ENCODE results near the gene PRRT3. TPM values are rescaled to one million over a fixed set of nuclear protein-coding genes. Genes with fewer than 3 reads are reported as not detected.

The PRRT3 gene
- total and polyA plus RNA-seq, 2 of the 13 experiments (the other 11 are each of a cell fraction or from before 2014, with no cell fraction given): 0.22 to 0.44 TPM

GRCh38 chr3:9933561-9934234, 18.5 kb downstream of the PRRT3 start, which contains the start of gene CRELD1 (continued):
- TF ChIP-seq KIAA2018 (CRISPR knock-in tag; IDR thresholded peaks at IDR 0.05; ENCODE audit: borderline replicate concordance): no peak
- TF ChIP-seq ZFY (CRISPR knock-in tag; IDR thresholded peaks at IDR 0.05): peak; percentile 64
- TF ChIP-seq AGO1 (IDR thresholded peaks at IDR 0.05; ENCODE audit: low read depth, low read length, poor library complexity, severe bottlenecking): peak; percentile 58
- peak; percentile 88; the same call in 1 of the 2 replicates for TF ChIP-seq ZNF232 (CRISPR knock-in tag; IDR thresholded peaks at IDR 0.05; ENCODE audit: borderline replicate concordance)
- TF ChIP-seq ATRX (CRISPR knock-in tag; IDR thresholded peaks at IDR 0.05; ENCODE audit: borderline replicate concordance): no peak
- no peak for TF ChIP-seq ZBTB25 (CRISPR knock-in tag; IDR thresholded peaks at IDR 0.05)
- 0 out of 2 replicates have a peak, but pooled peaks have one; percentile 61 for TF ChIP-seq CAMTA2 (CRISPR knock-in tag; IDR thresholded peaks at IDR 0.05; ENCODE audit: borderline replicate concordance)
- TF ChIP-seq NR2F6 (IDR thresholded peaks at IDR 0.05): no peak
- TF ChIP-seq NR2F6 (CRISPR knock-in tag; IDR thresholded peaks at IDR 0.05): peak; percentile 36; the same call in 1 of the 2 replicates
- TF ChIP-seq POGK (CRISPR knock-in tag; conservative IDR thresholded peaks at IDR 0.05): no peak; the same call in 1 of the 2 replicates
- TF ChIP-seq ZNF549 (CRISPR knock-in tag; IDR thresholded peaks at IDR 0.05): no peak
- TF ChIP-seq ZNF770 (CRISPR knock-in tag; IDR thresholded peaks at IDR 0.05): no peak
- no peak for TF ChIP-seq ZNF720 (CRISPR knock-in tag; IDR thresholded peaks at IDR 0.05)
- TF ChIP-seq ZNF18 (CRISPR knock-in tag; IDR thresholded peaks at IDR 0.05; ENCODE audit: insufficient replicate concordance): no peak

All from HepG2 (cell line).